ENCODE results near the gene SEMA6A.

The SEMA6A gene

GRCh38 chr5:116465411-116465810 lies 109.2 kb downstream of the SEMA6A start:
- DNase-seq (ENCODE audit: low spot score): no peak

- DNase-seq (ENCODE audit: low spot score): no peak
These were observed 110.4 kb downstream of the SEMA6A start for GRCh38 chr5:116464144-116464708.

GRCh38 chr5:116462500-116462899 lies 112.1 kb downstream of the SEMA6A start:
- no peak for DNase-seq (ENCODE audit: low spot score)

DNA sequence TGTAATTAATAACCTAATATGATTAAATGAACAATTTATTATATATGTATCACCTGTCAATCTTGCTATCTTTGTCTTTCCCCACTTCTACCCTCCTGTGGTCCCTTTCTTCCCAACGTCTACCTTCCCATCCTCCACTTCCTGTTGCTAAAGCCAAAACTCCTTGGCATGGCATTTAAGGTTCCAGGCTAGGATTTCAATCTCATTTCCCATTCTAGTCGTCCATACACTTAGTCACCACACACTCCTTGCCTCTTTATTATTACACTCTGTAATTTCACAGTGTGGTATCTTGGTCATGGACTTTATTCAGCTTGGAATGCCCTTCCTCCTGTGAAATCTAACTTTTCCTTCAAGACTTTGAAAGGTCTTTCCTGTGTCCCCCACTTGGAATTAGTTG lies 115.3 kb downstream of the SEMA6A start:
- no peak for DNase-seq (ENCODE audit: low spot score)

GRCh38 chr5:116457062-116457461 lies 117.6 kb downstream of the SEMA6A start:
- no peak for DNase-seq (ENCODE audit: low spot score)

GRCh38 chr5:116456036-116456435 lies 118.6 kb downstream of the SEMA6A start:
- DNase-seq (ENCODE audit: low spot score): no peak

- DNase-seq (ENCODE audit: low spot score): no peak
These were observed 119.6 kb downstream of the SEMA6A start for GRCh38 chr5:116455061-116455460.

GRCh38 chr5:116454417-116454927 lies 120.2 kb downstream of the SEMA6A start:
- DNase-seq (ENCODE audit: low spot score): no peak

- DNase-seq (ENCODE audit: low spot score): no peak
These were observed 120.6 kb downstream of the SEMA6A start for GRCh38 chr5:116453988-116454411.

- no peak for DNase-seq (ENCODE audit: low spot score)
These were observed 121.8 kb downstream of the SEMA6A start for GRCh38 chr5:116452774-116453368.

DNA sequence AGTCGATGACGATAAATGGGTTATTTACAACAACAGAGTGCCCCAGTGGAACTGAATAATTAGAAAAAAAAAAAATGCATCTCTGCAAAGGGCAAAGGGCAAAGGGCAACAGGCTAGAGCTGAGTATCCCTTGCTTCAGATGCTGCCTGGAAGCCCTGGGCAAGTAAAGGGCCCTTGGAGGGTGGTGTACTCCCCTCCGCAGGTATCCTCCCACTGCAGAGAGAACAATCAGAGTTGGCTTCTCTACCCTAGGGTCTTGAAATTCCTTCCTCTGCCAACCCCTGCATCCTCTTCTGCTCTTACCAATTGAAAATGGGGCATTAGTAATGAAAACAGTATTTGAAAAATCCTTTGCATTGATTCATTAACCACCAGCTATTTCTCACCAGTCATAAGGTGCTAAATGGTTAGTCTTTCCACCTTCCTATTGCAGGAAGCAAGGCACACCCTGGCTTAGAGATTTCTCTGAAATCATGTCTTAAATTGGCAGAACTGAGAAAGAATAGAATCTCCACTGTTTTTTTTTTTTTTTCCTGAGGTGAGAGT lies 122.6 kb downstream of the SEMA6A start:
- DNase-seq (ENCODE audit: low spot score): no peak

DNA sequence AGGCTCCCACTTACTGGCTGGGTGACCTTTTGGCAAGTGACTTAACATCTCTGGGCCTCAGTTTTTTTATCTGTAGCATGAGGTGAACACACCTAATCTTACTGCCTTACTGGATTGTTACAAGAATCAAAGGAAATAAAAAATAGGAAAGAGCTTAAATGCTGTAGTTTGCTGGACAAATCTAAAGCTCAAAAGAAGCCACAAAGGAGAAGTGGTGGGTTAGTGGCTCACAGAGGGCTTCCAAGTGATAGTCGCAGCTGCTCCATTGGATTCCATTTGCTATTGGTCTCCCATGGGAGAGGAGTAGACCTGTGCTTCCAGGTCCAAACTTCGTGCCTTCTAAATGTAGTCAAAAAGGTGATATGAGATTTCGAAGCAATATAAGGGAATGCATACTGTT lies 123.6 kb downstream of the SEMA6A start:
- no peak for DNase-seq (ENCODE audit: low spot score)

DNA sequence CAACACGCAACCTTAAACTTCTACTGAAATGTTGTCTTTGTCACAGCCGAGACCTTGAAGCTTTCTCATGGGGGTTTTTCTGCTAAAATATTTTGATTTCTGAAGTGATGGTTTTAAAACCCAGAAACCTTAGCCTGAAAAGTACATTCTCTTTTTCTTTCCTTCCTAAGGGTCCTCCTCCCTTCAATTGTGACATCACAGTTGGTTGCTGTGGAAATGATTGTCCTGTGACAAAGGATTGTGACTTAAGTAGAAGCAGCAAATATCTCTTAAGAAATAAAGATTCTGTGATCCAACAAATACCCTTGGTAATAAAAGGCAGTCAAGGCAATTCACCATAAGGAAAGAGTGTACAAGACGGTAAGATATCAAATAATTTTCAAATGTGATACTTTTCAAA lies 125.2 kb downstream of the SEMA6A start:
- no peak for DNase-seq (ENCODE audit: low spot score)

GRCh38 chr5:116448870-116449427 lies 125.7 kb downstream of the SEMA6A start:
- DNase-seq (ENCODE audit: low spot score): no peak

GRCh38 chr5:116448450-116448849 lies 126.2 kb downstream of the SEMA6A start:
- DNase-seq (ENCODE audit: low spot score): no peak

DNA sequence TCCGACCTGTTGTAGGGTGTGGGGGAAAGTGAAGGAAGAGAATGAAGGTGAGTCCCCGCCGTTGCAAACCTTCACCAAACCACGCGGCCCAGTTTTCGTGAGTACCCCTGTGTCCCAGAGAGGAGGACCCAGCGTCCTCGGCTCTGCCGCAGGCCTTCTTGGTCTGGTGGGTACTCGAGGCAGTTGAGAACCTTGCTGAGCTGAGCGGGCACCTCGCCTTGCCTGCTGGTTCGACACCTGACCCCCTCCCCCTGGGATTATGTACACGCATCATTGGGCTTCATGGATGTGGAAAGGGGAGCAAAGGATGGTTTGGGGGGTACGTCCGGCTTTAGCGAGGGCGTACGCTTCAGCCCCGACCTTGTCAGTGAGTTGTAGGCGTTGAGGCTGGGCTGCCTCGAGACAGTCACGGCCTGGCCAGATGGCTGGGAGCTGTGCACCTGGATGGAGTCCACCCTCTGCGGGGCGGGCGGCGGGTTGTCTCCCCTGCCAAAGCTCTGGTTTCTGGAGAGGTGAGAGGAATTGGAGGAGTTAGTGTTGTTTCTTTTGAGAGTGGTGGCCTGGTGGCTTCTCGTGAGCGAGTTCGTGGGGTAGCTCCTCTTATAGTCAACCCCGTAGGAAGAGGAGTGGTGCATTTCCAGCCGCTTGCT lies 128.1 kb downstream of the SEMA6A start:
- DNase-seq (ENCODE audit: low spot score): no peak

- no peak for DNase-seq (ENCODE audit: low spot score)
These were observed 129.3 kb downstream of the SEMA6A start for GRCh38 chr5:116445311-116445710.

GRCh38 chr5:116444373-116445295 lies 130.0 kb downstream of the SEMA6A start:
- no peak for DNase-seq (ENCODE audit: low spot score)

DNA sequence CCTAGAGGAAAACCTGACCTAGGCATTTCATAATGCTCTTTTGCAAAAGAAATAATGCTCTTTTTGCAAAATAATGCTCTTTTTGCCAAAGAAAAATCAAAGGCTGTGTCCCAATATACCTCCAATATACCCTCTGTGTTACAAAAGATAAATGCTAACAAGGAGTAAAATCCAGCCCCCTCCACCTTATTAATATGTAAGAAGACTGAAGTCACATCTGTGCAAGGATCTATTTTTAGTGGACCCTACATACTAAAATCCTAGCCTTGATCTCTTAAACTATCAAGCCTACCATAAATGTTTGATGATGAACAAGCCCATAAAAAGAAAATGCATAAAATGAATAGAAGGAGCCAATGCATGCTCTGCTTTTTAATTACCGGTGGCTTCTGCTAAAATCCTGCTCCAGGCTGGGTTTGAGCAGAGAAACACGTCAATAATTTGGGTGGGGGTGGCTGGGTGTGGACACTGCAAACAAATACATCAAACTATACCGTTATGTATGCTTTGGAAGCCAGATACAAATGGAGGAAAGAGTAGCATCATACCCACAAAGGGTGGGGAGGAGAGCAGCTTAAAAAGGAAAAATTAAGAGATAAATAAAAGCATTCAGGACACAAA lies 131.6 kb downstream of the SEMA6A start:
- no peak for DNase-seq (ENCODE audit: low spot score)

- DNase-seq (ENCODE audit: low spot score): no peak
These were observed 132.5 kb downstream of the SEMA6A start for GRCh38 chr5:116442095-116442534.

GRCh38 chr5:116441223-116441622 lies 133.4 kb downstream of the SEMA6A start:
- no peak for DNase-seq (ENCODE audit: low spot score)

All from CD4-positive, alpha-beta T cell treated with Interleukin-6 at 100 ng/mL for 8 hours (primary cell).